PC-9 (cell line): ENCODE results near the gene SMIM22. TPM values are rescaled to one million over a fixed set of nuclear protein-coding genes. Genes with fewer than 3 reads are reported as not detected.

Experiments used
- BruUV-seq: library from RNA; stranded (reverse); fragments of 400-500 nt; replicated peaks from 2 replicates; lab custom pipeline; 2021; lab: Mats Ljungman, UMichigan
- CTCF ChIA-PET: fragments of 300-600 bp; sonication (Branson Sonifier 250); formaldehyde crosslinking; loops from one replicate; lab custom pipeline; 2022; ENCODE audit warnings: antibody characterized with exemption; lab: Charles Lee
- POLR2A ChIA-PET: fragments of 300-600 bp; sonication (Branson Sonifier 250); formaldehyde crosslinking; loops from one replicate; lab custom pipeline; 2022; ENCODE audit warnings: antibody characterized with exemption; ENCODE audit not compliant: unreplicated experiment; lab: Charles Lee
- DNase-seq, 2 experiments: peaks; one replicate each; pipeline versions ENCODE4 v3.0.0 to v3.0.0-alpha.2; 2015 to 2022; ENCODE audit warnings: mixed read lengths in 1 of 2
- H2AFZ ChIP-seq: fragments of 200-600 bp; sonication (generic); 2 replicates; pipeline ENCODE4 v1.8.1; 2017; ENCODE audit warnings: antibody characterized with exemption
- H3F3A ChIP-seq: fragments of 200-600 bp; sonication (generic); 2 replicates; pipeline ENCODE4 v1.8.1; 2017; ENCODE audit warnings: antibody characterized with exemption, mild to moderate bottlenecking, low read depth; ENCODE audit not compliant: insufficient read depth
- H3K27ac ChIP-seq: fragments of 200-600 bp; sonication (generic); 2 replicates; pipeline ENCODE4 v1.6.1; 2016; ENCODE audit warnings: mixed run types
- H3K27me3 ChIP-seq: fragments of 200-600 bp; sonication (generic); 2 replicates; pipeline ENCODE4 v1.6.1; 2016; ENCODE audit warnings: low read depth, mixed run types; ENCODE audit not compliant: insufficient read depth
- H3K36me3 ChIP-seq: fragments of 200-600 bp; sonication (generic); 2 replicates; pipeline ENCODE4 v1.6.1; 2016; ENCODE audit warnings: low read depth, mixed run types
- H3K4me1 ChIP-seq: fragments of 200-600 bp; sonication (generic); replicated peaks from 2 replicates; pipeline ENCODE4 v1.6.1; 2016; ENCODE audit warnings: mixed run types; ENCODE audit not compliant: insufficient read depth
- H3K4me2 ChIP-seq: fragments of 200-600 bp; sonication (generic); 2 replicates; pipeline ENCODE4 v1.6.1; 2017; ENCODE audit warnings: mixed run types
- H3K4me3 ChIP-seq: fragments of 200-600 bp; sonication (generic); 2 replicates; pipeline ENCODE4 v1.6.1; 2016; ENCODE audit warnings: mixed run types
- H3K79me2 ChIP-seq: fragments of 200-600 bp; sonication (generic); 2 replicates; pipeline ENCODE4 v1.6.1; 2017; ENCODE audit warnings: low read depth, mixed run types
- H3K9me2 ChIP-seq: fragments of 200-600 bp; sonication (generic); 2 replicates; pipeline ENCODE4 v1.8.1; 2017; ENCODE audit warnings: mild to moderate bottlenecking; ENCODE audit not compliant: insufficient read depth
- H3K9me3 ChIP-seq: fragments of 200-600 bp; sonication (generic); 2 replicates; pipeline ENCODE4 v1.8.1; 2016; ENCODE audit warnings: low read depth; ENCODE audit not compliant: insufficient read depth
- H4K20me1 ChIP-seq: fragments of 200-600 bp; sonication (generic); 2 replicates; pipeline ENCODE4 v1.8.1; 2017; ENCODE audit not compliant: insufficient read depth
- CTCF ChIP-seq: fragments of 200-600 bp; sonication (generic); conservative IDR thresholded peaks from 2 replicates; pipeline ENCODE4 v1.6.1; 2017; ENCODE audit warnings: mixed run types, antibody characterized with exemption, mild to moderate bottlenecking, moderate library complexity
- EZH2 ChIP-seq: fragments of 200-600 bp; sonication (generic); IDR thresholded peaks from 2 replicates; pipeline ENCODE4 v1.8.0; 2017; ENCODE audit warnings: antibody characterized with exemption, low read depth
- intact Hi-C: fragments of 100-400 bp; cut with micrococcal nuclease; formaldehyde crosslinking; loops from one replicate; pipeline ENCODE4 v1.10.0; 2022; ENCODE audit not compliant: unreplicated experiment
- total RNA-seq: library from RNA; stranded (reverse); gene quantifications from 2 replicates; pipeline ENCODE4 v1.2.3, GENCODE V29; 2021

SMIM22 gene
- total RNA-seq, 1 experiment from 2014 or later, result 134 TPM

- no peak for DNase-seq
- intact Hi-C loops, result no loop called here
- H3F3A ChIP-seq, result no peaks in the 10 kb centered on the region
- H3K36me3 ChIP-seq, result peaks cover 31% of the 10 kb centered on the region
- no peak overlapping the region for H2AFZ ChIP-seq
- POLR2A ChIA-PET, result no interaction called here
- TF ChIP-seq CTCF (no peak), EZH2 (no peak)
- H3K4me2 ChIP-seq, result no peak overlapping the region
- no peaks in the 10 kb centered on the region for H3K9me3 ChIP-seq
- BruUV-seq, result no TSS peak
- H4K20me1 ChIP-seq, result peaks cover 6% of the 10 kb centered on the region; the same call in 1 of the 2 replicates
- H3K27me3 ChIP-seq, result no peaks in the 10 kb centered on the region
- no peak overlapping the region for H3K27ac ChIP-seq
- no peaks in the 10 kb centered on the region for H3K79me2 ChIP-seq
- no peaks in the 10 kb centered on the region for H3K9me2 ChIP-seq
- CTCF ChIA-PET, result no interaction called here
- H3K4me3 ChIP-seq, result no peak overlapping the region
- no peaks in the 10 kb centered on the region for H3K4me1 ChIP-seq
These were observed 30.0 kb downstream of the SMIM22 start for GRCh38 chr16:4825196-4825595.

GRCh38 chr16:4826526-4826925, 31.4 kb downstream of the SMIM22 start:
- BruUV-seq, result no TSS peak
- Histone ChIP-seq H3K4me1 (no peaks in the 10 kb centered on the region), H4K20me1 (peaks cover 6% of the 10 kb centered on the region; the same call in 1 of the 2 replicates), H3K36me3 (peaks cover 21% of the 10 kb centered on the region), H3F3A (no peaks in the 10 kb centered on the region), H3K27me3 (no peaks in the 10 kb centered on the region), H3K79me2 (no peaks in the 10 kb centered on the region), H3K27ac (no peak overlapping the region), H2AFZ (no peak overlapping the region), H3K9me3 (no peaks in the 10 kb centered on the region), H3K4me2 (no peak overlapping the region), H3K4me3 (no peak overlapping the region), H3K9me2 (no peaks in the 10 kb centered on the region)
- TF ChIP-seq CTCF (no peak), EZH2 (no peak)
- ChIA-PET POLR2A (no interaction called here), CTCF (no interaction called here)
- intact Hi-C loops, result no loop called here
- DNase-seq, result no peak

GRCh38 chr16:4826980-4827379, 31.8 kb downstream of the SMIM22 start:
- H2AFZ ChIP-seq, result no peak overlapping the region
- H3K4me1 ChIP-seq, result no peaks in the 10 kb centered on the region
- H3K79me2 ChIP-seq, result no peaks in the 10 kb centered on the region
- H3K4me3 ChIP-seq, result no peak overlapping the region
- no peak overlapping the region for H3K4me2 ChIP-seq
- H3K36me3 ChIP-seq, result peaks cover 16% of the 10 kb centered on the region
- no peaks in the 10 kb centered on the region for H3F3A ChIP-seq
- intact Hi-C loops, result no loop called here
- CTCF ChIA-PET, result no interaction called here
- no peaks in the 10 kb centered on the region for H3K9me3 ChIP-seq
- no peak overlapping the region for H3K27ac ChIP-seq
- BruUV-seq, result no TSS peak
- DNase-seq, result no peak
- TF ChIP-seq EZH2 (no peak), CTCF (no peak)
- POLR2A ChIA-PET, result no interaction called here
- no peaks in the 10 kb centered on the region for H3K9me2 ChIP-seq
- H4K20me1 ChIP-seq, result peaks cover 6% of the 10 kb centered on the region; the same call in 1 of the 2 replicates
- no peaks in the 10 kb centered on the region for H3K27me3 ChIP-seq
